Measurements from ENCODE around the gene OLIG2.

Gene OLIG2

GRCh38 chr21:33063907-33064622 lies 38.3 kb downstream of the OLIG2 start:
- in situ Hi-C loops (cut with HindIII; ENCODE audit: low sequenced_read_pairs): no loop called here

DNA sequence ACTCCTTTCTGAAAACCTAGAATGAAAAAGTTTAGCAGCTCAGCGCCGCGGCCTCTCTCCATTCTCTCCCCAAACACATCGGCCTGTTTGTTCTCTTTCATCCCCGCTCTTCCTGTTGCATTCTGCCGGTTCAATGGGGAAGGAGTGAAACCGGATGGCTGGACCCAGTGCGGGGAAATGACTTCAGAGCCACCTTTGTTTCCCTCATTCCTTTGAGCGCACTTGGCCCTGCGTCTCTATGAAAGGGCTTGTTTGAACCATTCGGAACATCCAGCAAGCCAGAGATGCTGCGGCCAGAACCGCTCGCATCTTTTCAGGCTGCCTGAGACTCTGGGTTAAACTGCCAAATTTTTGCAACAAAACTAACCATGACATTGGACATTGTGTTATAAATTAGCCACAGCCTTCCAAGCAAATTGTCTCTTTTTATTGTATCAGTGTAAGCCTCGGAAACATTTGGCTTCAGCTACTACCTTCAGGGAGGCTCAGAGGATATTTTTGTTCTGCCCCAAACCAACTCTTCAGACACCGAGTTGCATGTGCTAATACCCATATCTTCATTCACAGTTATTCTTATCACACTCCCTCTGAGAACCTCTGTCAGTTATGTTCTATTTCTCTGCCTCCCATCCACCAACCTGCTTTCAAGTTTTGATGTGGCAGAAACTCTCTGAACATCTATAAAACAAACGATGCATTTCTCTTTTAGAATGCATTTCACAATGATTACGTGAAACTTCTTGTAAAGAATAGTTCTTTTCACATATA lies 39.1 kb downstream of the OLIG2 start:
- in situ Hi-C loops (cut with HindIII; ENCODE audit: low sequenced_read_pairs): no loop called here

DNA sequence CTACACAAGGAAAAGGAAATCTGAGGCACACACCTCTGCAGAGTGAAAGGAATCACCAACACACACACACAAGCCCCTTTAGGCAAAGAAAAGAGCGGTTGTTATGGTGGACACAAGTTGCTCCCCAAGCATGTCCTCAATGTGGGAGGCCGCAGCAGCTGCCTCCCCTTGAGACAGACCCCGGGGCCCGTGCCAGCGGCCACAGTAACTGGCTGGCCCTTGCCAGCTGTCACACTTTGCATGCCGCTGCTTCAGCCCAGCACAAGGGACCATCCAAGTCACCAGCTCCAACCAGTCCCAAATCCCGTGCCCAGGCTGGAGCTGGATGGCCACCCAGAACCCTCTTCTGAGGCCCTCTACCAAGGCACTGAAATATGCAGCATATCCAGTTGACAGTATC lies 41.3 kb downstream of the OLIG2 start:
- in situ Hi-C loops (cut with HindIII; ENCODE audit: low sequenced_read_pairs): no loop called here

DNA sequence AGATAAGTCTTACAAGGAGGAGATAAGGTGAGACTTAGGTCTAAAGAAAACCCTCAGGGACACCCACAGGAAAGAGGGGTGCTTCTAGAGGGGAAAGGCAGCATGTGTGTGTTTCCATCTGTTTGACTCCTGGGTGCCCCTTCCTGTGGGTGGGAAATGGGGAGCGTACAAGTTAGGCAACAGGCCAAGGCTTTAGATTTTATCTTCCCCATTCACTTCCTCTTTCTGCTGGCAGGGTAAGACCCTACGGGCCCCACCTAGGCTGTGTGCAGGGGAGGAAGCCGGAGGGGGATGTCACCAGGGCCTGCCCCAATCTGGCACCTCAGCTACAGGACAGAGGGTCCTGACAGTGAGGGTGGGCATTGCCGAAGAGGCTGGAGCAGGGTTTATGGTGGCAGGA lies 41.7 kb downstream of the OLIG2 start:
- in situ Hi-C loops (cut with HindIII; ENCODE audit: low sequenced_read_pairs): no loop called here

DNA sequence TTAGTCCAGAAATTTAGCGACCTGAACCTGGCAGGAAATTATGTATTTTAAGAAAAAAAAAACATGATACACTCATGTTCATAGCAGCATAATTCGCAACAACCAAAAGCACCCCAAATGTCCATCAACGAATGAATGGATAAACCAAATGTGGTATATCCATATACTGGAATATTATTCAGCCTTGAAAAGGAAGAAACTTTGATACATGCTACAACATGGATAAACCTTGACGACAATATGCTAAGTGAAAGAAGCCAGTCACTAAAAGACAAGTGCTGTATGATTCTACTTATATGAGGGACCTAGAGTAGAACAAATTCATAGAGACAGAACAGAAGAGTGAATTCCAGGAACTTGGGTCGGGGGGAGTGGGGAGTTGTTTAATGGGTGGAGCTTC lies 43.5 kb downstream of the OLIG2 start:
- in situ Hi-C loops (cut with HindIII; ENCODE audit: low sequenced_read_pairs): no loop called here

- in situ Hi-C loops (cut with HindIII; ENCODE audit: low sequenced_read_pairs): no loop called here
Observed at GRCh38 chr21:33069645-33069993, 43.9 kb downstream of the OLIG2 start.

- in situ Hi-C loops (cut with HindIII; ENCODE audit: low sequenced_read_pairs): no loop called here
Observed at GRCh38 chr21:33069994-33070743, 44.4 kb downstream of the OLIG2 start, which contains the start of gene OLIG1. TSS of gene OLIG1 (plus strand) at chr21:33070141. CDS start at chr21:33070247, 106 bp downstream.

- in situ Hi-C loops (cut with HindIII; ENCODE audit: low sequenced_read_pairs): no loop called here
Observed at GRCh38 chr21:33070744-33070997, 44.9 kb downstream of the OLIG2 start.

DNA sequence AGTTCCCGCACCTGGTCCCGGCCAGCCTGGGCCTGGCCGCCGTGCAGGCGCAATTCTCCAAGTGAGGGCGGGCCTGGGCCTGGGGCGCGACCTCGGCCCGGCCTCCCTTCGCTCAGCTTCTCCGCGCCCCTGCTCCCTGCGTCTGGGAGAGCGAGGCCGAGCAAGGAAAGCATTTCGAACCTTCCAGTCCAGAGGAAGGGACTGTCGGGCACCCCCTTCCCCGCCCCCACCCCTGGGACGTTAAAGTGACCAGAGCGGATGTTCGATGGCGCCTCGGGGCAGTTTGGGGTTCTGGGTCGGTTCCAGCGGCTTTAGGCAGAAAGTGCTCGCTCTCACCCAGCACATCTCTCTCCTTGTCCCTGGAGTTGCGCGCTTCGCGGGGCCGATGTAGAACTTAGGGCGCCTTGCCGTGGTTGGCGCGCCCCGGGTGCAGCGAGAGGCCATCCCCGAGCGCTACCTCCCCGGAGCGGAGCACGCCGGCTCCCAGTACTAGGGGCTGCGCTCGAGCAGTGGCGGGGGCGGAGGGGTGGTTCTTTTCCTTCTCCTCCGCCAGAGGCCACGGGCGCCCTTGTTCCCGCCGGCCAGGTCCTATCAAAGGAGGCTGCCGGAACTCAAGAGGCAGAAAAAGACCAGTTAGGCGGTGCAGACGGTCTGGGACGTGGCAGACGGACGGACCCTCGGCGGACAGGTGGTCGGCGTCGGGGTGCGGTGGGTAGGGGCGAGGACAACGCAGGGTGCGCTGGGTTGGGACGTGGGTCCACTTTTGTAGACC lies 45.4 kb downstream of the OLIG2 start:
- in situ Hi-C loops (cut with HindIII; ENCODE audit: low sequenced_read_pairs): no loop called here

- in situ Hi-C loops (cut with HindIII; ENCODE audit: low sequenced_read_pairs): no loop called here
Observed at GRCh38 chr21:33071770-33072306, 46.1 kb downstream of the OLIG2 start.

DNA sequence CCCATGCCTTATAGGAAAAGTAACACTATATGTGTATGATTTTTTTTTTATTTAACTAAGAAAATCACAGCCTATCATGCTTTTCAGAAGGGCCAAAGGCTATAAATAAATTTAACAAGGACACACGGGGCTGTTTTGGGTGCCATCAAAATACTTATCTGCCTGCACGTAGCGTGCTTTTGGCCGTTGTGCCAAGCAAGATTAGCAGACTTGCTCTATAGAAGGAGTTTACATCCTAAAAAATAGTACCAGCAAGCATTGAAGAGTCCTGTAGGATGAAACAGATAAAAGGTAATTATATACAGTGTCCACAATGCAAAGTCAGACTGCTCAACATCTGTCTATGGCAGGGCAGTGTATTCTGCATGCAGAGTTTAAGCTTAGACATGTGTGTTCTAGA lies 47.9 kb downstream of the OLIG2 start:
- in situ Hi-C loops (cut with HindIII; ENCODE audit: low sequenced_read_pairs): no loop called here

DNA sequence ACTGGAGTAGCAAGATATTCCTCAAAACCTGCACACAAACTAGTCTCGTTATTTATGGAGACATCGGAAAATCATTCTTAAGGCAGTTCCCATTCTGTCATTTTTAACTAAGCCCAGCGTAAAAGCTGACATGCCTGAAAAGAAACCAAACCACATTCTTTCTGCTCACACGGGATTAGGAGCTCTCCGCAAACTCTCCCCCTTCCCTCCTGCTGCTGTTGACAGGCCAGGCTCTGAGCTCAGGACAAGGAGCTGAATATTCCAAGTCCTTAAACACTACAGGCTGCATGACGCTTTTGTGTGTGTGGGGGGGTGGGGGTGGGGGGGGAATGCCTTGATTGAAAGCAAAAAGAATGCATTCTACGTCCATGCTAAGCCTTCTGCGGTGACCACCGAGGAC lies 49.4 kb downstream of the OLIG2 start:
- in situ Hi-C loops (cut with HindIII; ENCODE audit: low sequenced_read_pairs): no loop called here

- in situ Hi-C loops (cut with HindIII; ENCODE audit: low sequenced_read_pairs): no loop called here
Observed at GRCh38 chr21:33075596-33076195, 50.0 kb downstream of the OLIG2 start.

DNA sequence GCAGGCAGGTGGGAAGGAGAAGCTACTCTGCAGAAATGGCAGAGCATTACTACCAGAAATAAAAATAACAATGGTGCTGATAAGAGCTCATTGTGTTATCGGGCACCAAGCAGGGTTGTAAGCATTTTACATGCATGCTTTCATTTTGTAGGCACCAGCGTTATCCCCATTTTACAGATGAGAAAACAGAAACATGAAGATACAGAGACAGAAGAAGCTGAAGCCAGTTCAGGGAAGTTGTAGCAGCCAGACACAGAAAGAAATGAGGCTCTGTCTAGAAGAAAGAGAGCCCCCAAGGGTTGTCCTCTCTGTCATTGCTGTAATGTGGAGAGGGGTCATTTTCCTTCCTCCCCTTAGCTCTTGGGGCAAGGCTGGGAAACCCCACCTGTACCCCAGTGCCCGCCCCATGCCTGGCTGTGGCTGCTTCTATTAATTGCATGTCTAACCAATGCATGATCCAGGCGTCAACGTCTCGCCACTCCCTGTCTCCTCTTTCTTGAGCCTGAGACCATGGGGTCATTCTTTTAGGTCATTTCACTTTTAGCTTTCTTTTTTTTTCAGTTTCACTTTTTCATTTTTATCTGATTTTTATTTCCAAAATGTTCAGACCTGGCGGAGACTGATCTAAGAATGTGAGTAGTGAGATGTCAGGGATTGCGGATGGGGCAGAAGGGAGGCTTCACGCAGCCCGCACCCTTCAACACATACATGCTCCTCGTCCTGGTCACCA lies 51.0 kb downstream of the OLIG2 start:
- in situ Hi-C loops (cut with HindIII; ENCODE audit: low sequenced_read_pairs): no loop called here

Data from DLD1 (cell line).